Breast epithelium (tissue), 3 donors: ENCODE data around the gene GAL.

Experiments
- POLR2A ChIP-seq: fragments of 450-650 bp; IDR thresholded peaks from one replicate; pipeline ENCODE4 v1.6.1; 2016; ENCODE audit warnings: antibody characterized with exemption, mild to moderate bottlenecking, moderate library complexity
- TF ChIP-seq, protein P1 (sequence below), 3 donors: fragments of 450-650 bp; IDR thresholded peaks; one replicate each; pipeline ENCODE4 v1.5.1; 2016 to 2017; ENCODE audit warnings: antibody characterized with exemption in 3 of 3, mild to moderate bottlenecking in 3 of 3, moderate library complexity in 3 of 3

DNA sequence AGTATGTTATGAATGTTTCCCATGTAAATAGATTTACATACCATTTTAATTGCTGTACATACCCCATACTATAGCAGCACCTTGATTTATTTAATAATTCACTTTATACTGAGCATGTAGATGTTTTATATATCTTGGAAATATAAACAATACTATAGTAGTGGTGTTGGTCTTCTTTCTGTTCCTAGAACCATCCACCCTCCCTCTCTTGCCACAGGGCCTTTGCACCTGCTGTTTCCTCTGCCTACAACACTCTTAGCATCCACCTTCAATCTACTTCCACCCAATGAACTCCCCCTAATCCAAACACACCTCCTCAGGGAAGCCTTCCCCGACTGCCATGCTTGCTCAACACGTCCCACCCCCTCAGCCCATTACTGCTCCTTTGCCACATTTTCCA lies 36.7 kb downstream of the GAL start:
- no peak for TF ChIP-seq POLR2A
- TF ChIP-seq, protein P1, sequence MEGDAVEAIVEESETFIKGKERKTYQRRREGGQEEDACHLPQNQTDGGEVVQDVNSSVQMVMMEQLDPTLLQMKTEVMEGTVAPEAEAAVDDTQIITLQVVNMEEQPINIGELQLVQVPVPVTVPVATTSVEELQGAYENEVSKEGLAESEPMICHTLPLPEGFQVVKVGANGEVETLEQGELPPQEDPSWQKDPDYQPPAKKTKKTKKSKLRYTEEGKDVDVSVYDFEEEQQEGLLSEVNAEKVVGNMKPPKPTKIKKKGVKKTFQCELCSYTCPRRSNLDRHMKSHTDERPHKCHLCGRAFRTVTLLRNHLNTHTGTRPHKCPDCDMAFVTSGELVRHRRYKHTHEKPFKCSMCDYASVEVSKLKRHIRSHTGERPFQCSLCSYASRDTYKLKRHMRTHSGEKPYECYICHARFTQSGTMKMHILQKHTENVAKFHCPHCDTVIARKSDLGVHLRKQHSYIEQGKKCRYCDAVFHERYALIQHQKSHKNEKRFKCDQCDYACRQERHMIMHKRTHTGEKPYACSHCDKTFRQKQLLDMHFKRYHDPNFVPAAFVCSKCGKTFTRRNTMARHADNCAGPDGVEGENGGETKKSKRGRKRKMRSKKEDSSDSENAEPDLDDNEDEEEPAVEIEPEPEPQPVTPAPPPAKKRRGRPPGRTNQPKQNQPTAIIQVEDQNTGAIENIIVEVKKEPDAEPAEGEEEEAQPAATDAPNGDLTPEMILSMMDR (IDR thresholded peaks at IDR 0.05), result no peak
